Measurements from ENCODE around the gene CORIN.
"Not testable (repeated sequence)": the region's sequence is repeated elsewhere in the genome, so short reads cannot be mapped to it uniquely, and the experiment has no call there.

CORIN gene

GRCh38 chr4:47713129-47713834, 124.6 kb downstream of the CORIN start:
- TF ChIP-seq CTCF (conservative IDR thresholded peaks at IDR 0.05; ENCODE audit: low read length), result no peak
- no peak for TF ChIP-seq EZH2phosphoT487 (IDR thresholded peaks at IDR 0.05; ENCODE audit: borderline replicate concordance)
- Histone ChIP-seq H3K9me3 (ENCODE audit: insufficient read depth, low read depth, low read length) (no peaks in the 10 kb centered on the region), H3F3A (ENCODE audit: low read depth) (no peaks in the 10 kb centered on the region), H3K36me3 (ENCODE audit: insufficient read depth, low read length) (no peaks in the 10 kb centered on the region), H3K27me3 (ENCODE audit: insufficient read depth, low read length, poor library complexity, severe bottlenecking) (no peaks in the 10 kb centered on the region), H3K4me3 (ENCODE audit: low read length, poor library complexity, severe bottlenecking) (no peak overlapping the region), H4K20me1 (ENCODE audit: insufficient read depth, low read length, poor library complexity, severe bottlenecking) (no peaks in the 10 kb centered on the region), H3K4me1 (ENCODE audit: insufficient read depth, low read length, poor library complexity, severe bottlenecking) (no peaks in the 10 kb centered on the region), H3K4me2 (ENCODE audit: low read depth, low read length, poor library complexity, severe bottlenecking) (no peak overlapping the region), H2AFZ (ENCODE audit: low read length) (no peak overlapping the region), H3K79me2 (ENCODE audit: insufficient read depth, low read length) (no peaks in the 10 kb centered on the region), H3K9ac (ENCODE audit: low read depth, low read length, poor library complexity, severe bottlenecking) (no peak overlapping the region), H3K9me2 (replicated peaks; ENCODE audit: low read depth, low read length) (no peaks in the 10 kb centered on the region)

- Histone ChIP-seq H3K9me2 (replicated peaks; ENCODE audit: low read depth, low read length) (no peaks in the 10 kb centered on the region), H4K20me1 (ENCODE audit: insufficient read depth, low read length, poor library complexity, severe bottlenecking) (no peaks in the 10 kb centered on the region), H3K4me2 (ENCODE audit: low read depth, low read length, poor library complexity, severe bottlenecking) (no peak overlapping the region), H3K9ac (ENCODE audit: low read depth, low read length, poor library complexity, severe bottlenecking) (no peak overlapping the region), H2AFZ (ENCODE audit: low read length) (no peak overlapping the region), H3K4me3 (ENCODE audit: low read length, poor library complexity, severe bottlenecking) (no peak overlapping the region), H3K79me2 (ENCODE audit: insufficient read depth, low read length) (no peaks in the 10 kb centered on the region), H3F3A (ENCODE audit: low read depth) (no peaks in the 10 kb centered on the region), H3K9me3 (ENCODE audit: insufficient read depth, low read depth, low read length) (no peaks in the 10 kb centered on the region), H3K36me3 (ENCODE audit: insufficient read depth, low read length) (no peaks in the 10 kb centered on the region), H3K27me3 (ENCODE audit: insufficient read depth, low read length, poor library complexity, severe bottlenecking) (no peaks in the 10 kb centered on the region), H3K4me1 (ENCODE audit: insufficient read depth, low read length, poor library complexity, severe bottlenecking) (no peaks in the 10 kb centered on the region)
- TF ChIP-seq CTCF (conservative IDR thresholded peaks at IDR 0.05; ENCODE audit: low read length) (no peak), EZH2phosphoT487 (IDR thresholded peaks at IDR 0.05; ENCODE audit: borderline replicate concordance) (no peak)
Observed at GRCh38 chr4:47711646-47712045, 126.2 kb downstream of the CORIN start.

- Histone ChIP-seq H3K9ac (ENCODE audit: low read depth, low read length, poor library complexity, severe bottlenecking) (no peak overlapping the region), H2AFZ (ENCODE audit: low read length) (no peak overlapping the region), H3K9me2 (replicated peaks; ENCODE audit: low read depth, low read length) (no peaks in the 10 kb centered on the region), H3K9me3 (ENCODE audit: insufficient read depth, low read depth, low read length) (no peaks in the 10 kb centered on the region), H4K20me1 (ENCODE audit: insufficient read depth, low read length, poor library complexity, severe bottlenecking) (no peaks in the 10 kb centered on the region), H3K4me1 (ENCODE audit: insufficient read depth, low read length, poor library complexity, severe bottlenecking) (no peaks in the 10 kb centered on the region), H3K4me2 (ENCODE audit: low read depth, low read length, poor library complexity, severe bottlenecking) (no peak overlapping the region), H3K27me3 (ENCODE audit: insufficient read depth, low read length, poor library complexity, severe bottlenecking) (no peaks in the 10 kb centered on the region), H3K79me2 (ENCODE audit: insufficient read depth, low read length) (no peaks in the 10 kb centered on the region), H3K36me3 (ENCODE audit: insufficient read depth, low read length) (no peaks in the 10 kb centered on the region), H3K4me3 (ENCODE audit: low read length, poor library complexity, severe bottlenecking) (no peak overlapping the region), H3F3A (ENCODE audit: low read depth) (no peaks in the 10 kb centered on the region)
- no peak for TF ChIP-seq CTCF (conservative IDR thresholded peaks at IDR 0.05; ENCODE audit: low read length)
- no peak for TF ChIP-seq EZH2phosphoT487 (IDR thresholded peaks at IDR 0.05; ENCODE audit: borderline replicate concordance)
Observed at GRCh38 chr4:47711183-47711582, 126.7 kb downstream of the CORIN start.

- not testable (repeated sequence) for H3F3A ChIP-seq (ENCODE audit: low read depth); H2AFZ ChIP-seq (ENCODE audit: low read length); H3K4me1 ChIP-seq (ENCODE audit: insufficient read depth, low read length, poor library complexity, severe bottlenecking); H3K4me2 ChIP-seq (ENCODE audit: low read depth, low read length, poor library complexity, severe bottlenecking); H3K9ac ChIP-seq (ENCODE audit: low read depth, low read length, poor library complexity, severe bottlenecking); H3K9me2 ChIP-seq (replicated peaks; ENCODE audit: low read depth, low read length); H3K36me3 ChIP-seq (ENCODE audit: insufficient read depth, low read length); H3K27me3 ChIP-seq (ENCODE audit: insufficient read depth, low read length, poor library complexity, severe bottlenecking); H3K9me3 ChIP-seq (ENCODE audit: insufficient read depth, low read depth, low read length); H4K20me1 ChIP-seq (ENCODE audit: insufficient read depth, low read length, poor library complexity, severe bottlenecking); H3K4me3 ChIP-seq (ENCODE audit: low read length, poor library complexity, severe bottlenecking); H3K79me2 ChIP-seq (ENCODE audit: insufficient read depth, low read length)
Observed at GRCh38 chr4:47706352-47706751, 131.5 kb downstream of the CORIN start.

All from Loucy (cell line).